ENCODE results near the gene NDUFB11. TPM values are rescaled to one million over a fixed set of nuclear protein-coding genes. Genes with fewer than 3 reads are reported as not detected.

The NDUFB11 gene
- total RNA-seq, 4 donors from 2014 or later: 58.3 to 87.5 (median 76.3) TPM

- intact Hi-C loops (cut with DNase I): loop anchor here (10.0 kb wide), 1 partner anchor 834 kb away; no protein-coding TSS in a partner anchor
- Histone ChIP-seq H3K9me3 (no peaks in the 10 kb centered on the region), H3K4me3 (peak overlapping the region; percentile 54 to 67 (median 58)), H3K27me3 (no peaks in the 10 kb centered on the region), H3K4me1 (peaks cover 22 to 41% (median 27%) of the 10 kb centered on the region in 4 donors), H3K27ac (replicated peaks in 1 of 4) (peak overlapping the region; percentile 50 to 68 (median 62)), H3K36me3 (peaks cover 0 to 16% (median 14%) of the 10 kb centered on the region in 4 donors)
- DNase-seq (ENCODE audit: extremely low spot score): peak; percentile 94
- WGBS: 25% methylated on average over 26 of the region's 40 CpGs
- TF ChIP-seq POLR2A (IDR thresholded peaks at IDR 0.05; ENCODE audit: low read depth) (no peak), POLR2AphosphoS5 (IDR thresholded peaks at IDR 0.05) (peak; percentile 75 to 82)
Observed at GRCh38 chrX:47190445-47191269, 46.2 kb upstream of the NDUFB11 start.

DNA sequence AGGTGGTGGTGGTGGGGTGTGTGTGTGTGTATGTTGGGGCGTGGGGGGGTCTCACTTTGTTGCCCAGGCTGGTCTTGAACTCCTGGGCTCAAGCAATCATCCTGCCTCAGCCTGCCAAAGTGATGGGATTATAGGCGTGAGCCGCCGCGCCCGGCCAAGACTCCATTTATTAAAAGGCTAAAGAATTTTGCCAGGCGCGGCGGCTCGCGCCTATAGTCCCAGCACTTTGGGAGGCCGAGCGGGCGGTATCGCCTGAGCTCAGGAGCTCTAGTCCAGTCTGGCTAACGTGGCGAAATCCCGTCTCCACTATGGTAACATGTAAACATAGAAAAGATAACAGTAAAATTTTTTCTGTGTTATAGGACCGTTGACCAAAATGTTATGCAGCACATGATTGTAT is 45.4 kb upstream of the NDUFB11 start:
- no peak for DNase-seq (ENCODE audit: extremely low spot score)
- TF ChIP-seq POLR2A (IDR thresholded peaks at IDR 0.05; ENCODE audit: low read depth): no peak
- no peak for TF ChIP-seq EP300 (IDR thresholded peaks at IDR 0.05)
- no peak for TF ChIP-seq POLR2AphosphoS5 (IDR thresholded peaks at IDR 0.05)
- TF ChIP-seq, protein P1, sequence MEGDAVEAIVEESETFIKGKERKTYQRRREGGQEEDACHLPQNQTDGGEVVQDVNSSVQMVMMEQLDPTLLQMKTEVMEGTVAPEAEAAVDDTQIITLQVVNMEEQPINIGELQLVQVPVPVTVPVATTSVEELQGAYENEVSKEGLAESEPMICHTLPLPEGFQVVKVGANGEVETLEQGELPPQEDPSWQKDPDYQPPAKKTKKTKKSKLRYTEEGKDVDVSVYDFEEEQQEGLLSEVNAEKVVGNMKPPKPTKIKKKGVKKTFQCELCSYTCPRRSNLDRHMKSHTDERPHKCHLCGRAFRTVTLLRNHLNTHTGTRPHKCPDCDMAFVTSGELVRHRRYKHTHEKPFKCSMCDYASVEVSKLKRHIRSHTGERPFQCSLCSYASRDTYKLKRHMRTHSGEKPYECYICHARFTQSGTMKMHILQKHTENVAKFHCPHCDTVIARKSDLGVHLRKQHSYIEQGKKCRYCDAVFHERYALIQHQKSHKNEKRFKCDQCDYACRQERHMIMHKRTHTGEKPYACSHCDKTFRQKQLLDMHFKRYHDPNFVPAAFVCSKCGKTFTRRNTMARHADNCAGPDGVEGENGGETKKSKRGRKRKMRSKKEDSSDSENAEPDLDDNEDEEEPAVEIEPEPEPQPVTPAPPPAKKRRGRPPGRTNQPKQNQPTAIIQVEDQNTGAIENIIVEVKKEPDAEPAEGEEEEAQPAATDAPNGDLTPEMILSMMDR (IDR thresholded peaks at IDR 0.05): no peak
- peaks cover 0 to 24% (median 21%) of the 10 kb centered on the region in 4 donors for H3K36me3 ChIP-seq
- WGBS: 55% methylated on average over 15 of the region's 19 CpGs
- H3K27ac ChIP-seq (replicated peaks in 1 of 4): no peak overlapping the region
- H3K27me3 ChIP-seq: no peaks in the 10 kb centered on the region
- H3K9me3 ChIP-seq: no peaks in the 10 kb centered on the region
- H3K4me1 ChIP-seq: peaks cover 15 to 34% (median 19%) of the 10 kb centered on the region in 4 donors
- H3K4me3 ChIP-seq: no peak overlapping the region
- intact Hi-C loops (cut with DNase I): loop anchor here (10.0 kb wide), 1 partner anchor 835 kb away; no protein-coding TSS in a partner anchor

DNA sequence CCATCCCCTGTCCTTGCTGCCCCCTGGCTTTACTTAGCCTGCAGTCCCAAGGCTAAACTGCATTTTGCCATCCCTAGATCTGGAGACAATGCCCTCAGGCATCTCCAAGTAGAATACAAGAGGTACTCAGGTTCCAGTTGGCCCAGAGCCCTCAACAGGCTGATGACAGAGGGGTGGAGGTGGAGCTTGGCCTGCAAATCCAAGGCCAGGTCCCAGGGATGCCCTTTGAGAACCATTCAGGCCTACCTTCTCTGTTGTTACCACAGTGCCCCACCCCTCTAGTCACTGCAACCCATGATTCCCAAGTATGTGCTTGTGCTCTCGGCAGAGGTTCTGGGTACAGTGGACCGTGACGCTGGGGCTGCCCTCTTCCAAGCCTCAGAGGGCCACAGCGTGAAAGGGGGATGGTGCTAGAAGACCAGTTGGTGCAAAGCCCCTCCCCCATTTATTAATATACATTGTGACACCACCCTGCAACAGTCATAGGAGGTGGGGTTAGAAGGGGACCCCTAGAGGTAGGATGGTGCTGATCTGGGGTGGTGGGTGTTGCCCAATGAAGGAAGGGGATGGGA is 42.7 kb upstream of the NDUFB11 start:
- TF ChIP-seq POLR2AphosphoS5 (IDR thresholded peaks at IDR 0.05): no peak
- Histone ChIP-seq H3K4me1 (peaks cover 3 to 19% (median 11%) of the 10 kb centered on the region in 4 donors), H3K27ac (replicated peaks in 1 of 4) (no peak overlapping the region), H3K4me3 (no peak overlapping the region), H3K36me3 (peaks cover 3 to 50% (median 43%) of the 10 kb centered on the region in 4 donors), H3K27me3 (no peaks in the 10 kb centered on the region), H3K9me3 (no peaks in the 10 kb centered on the region)
- no peak for DNase-seq (ENCODE audit: extremely low spot score)
- intact Hi-C loops (cut with DNase I): no loop called here
- WGBS: 87% methylated on average over 4 of the region's 4 CpGs

- peaks cover 0 to 10% (median 3%) of the 10 kb centered on the region in 4 donors for H3K4me1 ChIP-seq
- H3K4me3 ChIP-seq: no peak overlapping the region
- no peaks in the 10 kb centered on the region for H3K9me3 ChIP-seq
- TF ChIP-seq POLR2A (IDR thresholded peaks at IDR 0.05; ENCODE audit: low read depth): no peak
- TF ChIP-seq, protein P1 (IDR thresholded peaks at IDR 0.05): no peak
- TF ChIP-seq POLR2AphosphoS5 (IDR thresholded peaks at IDR 0.05): no peak
- no peak for TF ChIP-seq EP300 (IDR thresholded peaks at IDR 0.05)
- no peak overlapping the region for H3K27ac ChIP-seq (replicated peaks in 1 of 4)
- H3K27me3 ChIP-seq: no peaks in the 10 kb centered on the region
- WGBS: 85% methylated on average over 25 of the region's 27 CpGs
- intact Hi-C loops (cut with DNase I): no loop called here
- H3K36me3 ChIP-seq: peaks cover 7 to 59% (median 53%) of the 10 kb centered on the region in 4 donors
- no peak for DNase-seq (ENCODE audit: extremely low spot score)
Observed at GRCh38 chrX:47186096-47186740, 41.7 kb upstream of the NDUFB11 start.

DNA sequence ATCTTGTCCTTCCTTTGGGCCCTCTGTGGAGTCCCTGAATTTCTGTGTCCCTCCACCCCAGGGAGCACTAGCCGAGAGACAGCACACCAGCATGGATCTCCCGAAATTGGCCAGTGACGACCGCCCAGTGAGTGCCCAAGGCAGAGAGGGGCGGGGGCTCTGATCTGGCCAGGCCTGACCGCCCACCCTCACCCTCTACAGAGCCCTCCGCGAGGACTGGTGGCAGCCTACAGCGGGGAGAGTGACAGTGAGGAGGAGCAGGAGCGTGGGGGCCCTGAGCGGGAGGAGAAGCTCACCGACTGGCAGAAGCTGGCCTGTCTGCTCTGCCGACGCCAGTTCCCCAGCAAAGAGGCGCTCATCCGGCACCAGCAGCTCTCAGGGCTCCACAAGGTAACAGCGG is 40.7 kb upstream of the NDUFB11 start:
- H3K9me3 ChIP-seq: no peaks in the 10 kb centered on the region
- TF ChIP-seq POLR2A (IDR thresholded peaks at IDR 0.05; ENCODE audit: low read depth): no peak
- TF ChIP-seq EP300 (IDR thresholded peaks at IDR 0.05): no peak
- no peak for TF ChIP-seq POLR2AphosphoS5 (IDR thresholded peaks at IDR 0.05)
- TF ChIP-seq, protein P1 (IDR thresholded peaks at IDR 0.05): no peak
- 88% methylated on average over 12 of the region's 17 CpGs for WGBS
- H3K27ac ChIP-seq (replicated peaks in 1 of 4): no peak overlapping the region
- H3K36me3 ChIP-seq: peaks cover 14 to 69% (median 62%) of the 10 kb centered on the region in 4 donors
- DNase-seq (ENCODE audit: extremely low spot score): no peak
- intact Hi-C loops (cut with DNase I): no loop called here
- H3K27me3 ChIP-seq: no peaks in the 10 kb centered on the region
- peaks cover 0 to 2% (median under 1%) of the 10 kb centered on the region in 4 donors for H3K4me1 ChIP-seq
- H3K4me3 ChIP-seq: no peak overlapping the region
